Endometrial microvascular endothelial cells (primary cell): ENCODE data around the gene URB1. TPM values are rescaled to one million over a fixed set of nuclear protein-coding genes. Genes with fewer than 3 reads are reported as not detected.
"Not testable (repeated sequence)": the region's sequence is repeated elsewhere in the genome, so short reads cannot be mapped to it uniquely, and the experiment has no call there.

Experiments used
- in situ Hi-C: cut with HindIII; loops from 2 replicates; pipeline ENCODE4 v1.10.0; 2017; ENCODE audit warnings: low sequenced_read_pairs, low pct_unique_long_range_greater_than_20kb; ENCODE audit errors: inconsistent ontology term
- total RNA-seq: library from RNA; depleted of rRNA; stranded (reverse); fragments of >200 nt; gene quantifications from one replicate; pipeline ENCODE4 v1.2.3, GENCODE V29; 2015; ENCODE audit errors: inconsistent ontology term

URB1 gene
- 19.7 TPM for total RNA-seq

GRCh38 chr21:32392880-32393676 is at the start of gene URB1:
Gene URB1, minus strand, starts transcription at chr21:32393012. Its CDS starts 102 bp downstream, at chr21:32392910.
- in situ Hi-C loops: no loop called here

GRCh38 chr21:32437729-32438128 is 44.9 kb upstream of the URB1 start:
- in situ Hi-C loops: no loop called here

- in situ Hi-C loops: not testable (repeated sequence)
Measured at GRCh38 chr21:32432982-32433660, 40.3 kb upstream of the URB1 start.

GRCh38 chr21:32427958-32428623 is 35.3 kb upstream of the URB1 start:
- in situ Hi-C loops: no loop called here

GRCh38 chr21:32426592-32427051 is 33.8 kb upstream of the URB1 start:
- in situ Hi-C loops: no loop called here

GRCh38 chr21:32426066-32426465 is 33.3 kb upstream of the URB1 start:
- in situ Hi-C loops: no loop called here

- in situ Hi-C loops: no loop called here
Measured at GRCh38 chr21:32425628-32426027, 32.8 kb upstream of the URB1 start.

- in situ Hi-C loops: no loop called here
Measured at GRCh38 chr21:32424674-32425073, 31.9 kb upstream of the URB1 start.

GRCh38 chr21:32424191-32424535 is 31.4 kb upstream of the URB1 start:
- in situ Hi-C loops: no loop called here

- in situ Hi-C loops: no loop called here
Measured at GRCh38 chr21:32423320-32424190, 30.7 kb upstream of the URB1 start.

- in situ Hi-C loops: no loop called here
Measured at GRCh38 chr21:32422064-32422463, 29.3 kb upstream of the URB1 start.

GRCh38 chr21:32418146-32418545 is 25.3 kb upstream of the URB1 start:
- in situ Hi-C loops: no loop called here

- in situ Hi-C loops: no loop called here
Measured at GRCh38 chr21:32415451-32416398, 22.9 kb upstream of the URB1 start.

GRCh38 chr21:32414579-32415358 is 22.0 kb upstream of the URB1 start:
- in situ Hi-C loops: no loop called here

GRCh38 chr21:32413697-32414578 is 21.1 kb upstream of the URB1 start:
- in situ Hi-C loops: no loop called here

GRCh38 chr21:32413015-32413504 is 20.2 kb upstream of the URB1 start:
- in situ Hi-C loops: no loop called here
